Breast epithelium (tissue), 3 donors: ENCODE results near the gene PRR12.

Source experiments
- POLR2A ChIP-seq: fragments of 450-650 bp; IDR thresholded peaks from one replicate; pipeline ENCODE4 v1.6.1; 2016; ENCODE audit warnings: antibody characterized with exemption, mild to moderate bottlenecking, moderate library complexity
- TF ChIP-seq, protein P1 (sequence below), 3 donors: fragments of 450-650 bp; IDR thresholded peaks; one replicate each; pipeline ENCODE4 v1.5.1; 2016 to 2017; ENCODE audit warnings: antibody characterized with exemption in 3 of 3, mild to moderate bottlenecking in 3 of 3, moderate library complexity in 3 of 3

DNA sequence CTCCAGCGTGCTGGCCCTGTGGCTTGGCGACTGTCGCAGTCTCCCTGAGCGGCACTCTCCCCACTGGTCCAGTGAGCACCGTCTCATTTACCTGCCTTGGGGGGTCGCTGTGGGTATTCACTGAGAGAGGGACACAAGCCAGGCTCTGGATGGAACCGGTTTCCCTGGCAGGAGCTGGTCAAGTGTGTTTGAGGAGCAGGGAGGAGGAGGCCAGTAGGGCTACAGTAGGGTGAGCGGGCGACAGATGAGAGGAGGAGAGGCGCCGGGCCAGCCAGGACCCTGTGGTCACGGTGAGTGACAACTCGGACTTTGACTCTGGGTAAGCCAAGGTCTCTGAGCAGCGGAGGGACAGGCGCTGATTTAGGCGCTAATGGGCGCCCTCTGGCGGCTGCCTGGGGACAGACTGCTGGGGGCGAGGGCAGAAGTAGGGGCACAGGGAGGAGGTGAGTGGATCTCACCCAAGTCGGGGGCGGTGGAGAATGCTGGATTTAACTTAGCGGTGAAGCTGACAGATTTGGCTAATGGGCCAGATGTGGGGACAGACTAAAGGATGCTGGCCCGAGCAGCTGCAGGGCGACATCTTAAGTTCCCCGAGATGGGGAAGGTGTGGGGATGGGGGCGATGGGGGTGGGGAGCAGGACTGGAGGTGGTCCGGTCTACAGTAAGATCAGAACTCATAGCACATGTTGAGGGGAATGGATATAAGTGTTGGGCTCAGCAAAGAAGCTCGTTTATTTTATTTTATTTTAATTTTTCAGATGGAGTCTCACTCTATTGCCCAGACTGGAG is 81.3 kb downstream of the PRR12 start:
- TF ChIP-seq, protein P1, sequence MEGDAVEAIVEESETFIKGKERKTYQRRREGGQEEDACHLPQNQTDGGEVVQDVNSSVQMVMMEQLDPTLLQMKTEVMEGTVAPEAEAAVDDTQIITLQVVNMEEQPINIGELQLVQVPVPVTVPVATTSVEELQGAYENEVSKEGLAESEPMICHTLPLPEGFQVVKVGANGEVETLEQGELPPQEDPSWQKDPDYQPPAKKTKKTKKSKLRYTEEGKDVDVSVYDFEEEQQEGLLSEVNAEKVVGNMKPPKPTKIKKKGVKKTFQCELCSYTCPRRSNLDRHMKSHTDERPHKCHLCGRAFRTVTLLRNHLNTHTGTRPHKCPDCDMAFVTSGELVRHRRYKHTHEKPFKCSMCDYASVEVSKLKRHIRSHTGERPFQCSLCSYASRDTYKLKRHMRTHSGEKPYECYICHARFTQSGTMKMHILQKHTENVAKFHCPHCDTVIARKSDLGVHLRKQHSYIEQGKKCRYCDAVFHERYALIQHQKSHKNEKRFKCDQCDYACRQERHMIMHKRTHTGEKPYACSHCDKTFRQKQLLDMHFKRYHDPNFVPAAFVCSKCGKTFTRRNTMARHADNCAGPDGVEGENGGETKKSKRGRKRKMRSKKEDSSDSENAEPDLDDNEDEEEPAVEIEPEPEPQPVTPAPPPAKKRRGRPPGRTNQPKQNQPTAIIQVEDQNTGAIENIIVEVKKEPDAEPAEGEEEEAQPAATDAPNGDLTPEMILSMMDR (IDR thresholded peaks at IDR 0.05), result peak; percentile 54 to 80 (median 71)
- TF ChIP-seq POLR2A, result no peak
